LHCN-M2 (cell line): ENCODE measurements around the gene OSBPL2. TPM values are rescaled to one million over a fixed set of nuclear protein-coding genes. Genes with fewer than 3 reads are reported as not detected.

ENCODE experiments used
- DNase-seq: peaks from one replicate; pipeline ENCODE4 v3.0.0-alpha.2; 2012; ENCODE audit warnings: low read depth
- total RNA-seq: library from RNA; depleted of rRNA; stranded (reverse); fragments of >200 nt; gene quantifications from 2 replicates; pipeline ENCODE4 v1.2.3, GENCODE V29; 2014

OSBPL2 gene
- total RNA-seq, 1 experiment from 2014 or later = 12.7 TPM

DNA sequence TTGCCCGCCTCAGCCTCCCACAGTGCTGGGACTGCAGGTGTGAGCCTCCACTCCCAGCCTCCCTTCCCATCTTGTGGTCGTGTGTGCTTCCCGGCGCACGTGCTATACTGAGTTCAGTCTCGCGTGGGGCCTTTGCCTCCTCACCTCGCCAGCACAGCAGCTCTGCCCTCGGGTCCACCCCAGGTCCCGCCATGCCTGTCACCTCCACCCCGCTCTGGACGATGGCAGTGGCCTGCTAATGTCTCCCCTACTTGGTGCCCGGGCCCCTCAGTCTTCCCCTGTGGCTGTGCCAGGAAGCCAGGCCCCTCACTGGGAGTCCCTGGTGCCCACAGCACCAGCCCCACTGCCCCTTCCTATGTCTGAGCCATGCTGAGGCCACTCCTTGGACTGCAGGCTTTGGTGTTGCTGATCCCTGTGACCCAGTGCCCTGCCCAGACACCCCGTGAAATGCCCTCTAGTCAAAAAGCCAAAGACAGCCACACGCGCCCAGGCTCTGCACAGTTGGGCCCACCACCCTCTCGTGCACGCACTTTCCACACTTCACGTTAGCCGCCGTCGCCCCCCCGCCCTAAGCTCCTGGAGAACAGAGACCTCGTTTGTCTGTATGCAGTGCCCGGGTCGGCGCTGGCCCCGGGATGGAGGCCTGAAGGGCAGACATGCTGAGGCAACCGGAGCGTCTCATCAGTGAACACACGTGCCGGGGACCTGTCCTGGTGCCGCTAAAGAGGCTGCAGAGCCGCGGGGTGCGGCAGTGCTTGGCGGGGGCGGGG, 32.5 kb upstream of the OSBPL2 start:
- DNase-seq = no peak

DNA sequence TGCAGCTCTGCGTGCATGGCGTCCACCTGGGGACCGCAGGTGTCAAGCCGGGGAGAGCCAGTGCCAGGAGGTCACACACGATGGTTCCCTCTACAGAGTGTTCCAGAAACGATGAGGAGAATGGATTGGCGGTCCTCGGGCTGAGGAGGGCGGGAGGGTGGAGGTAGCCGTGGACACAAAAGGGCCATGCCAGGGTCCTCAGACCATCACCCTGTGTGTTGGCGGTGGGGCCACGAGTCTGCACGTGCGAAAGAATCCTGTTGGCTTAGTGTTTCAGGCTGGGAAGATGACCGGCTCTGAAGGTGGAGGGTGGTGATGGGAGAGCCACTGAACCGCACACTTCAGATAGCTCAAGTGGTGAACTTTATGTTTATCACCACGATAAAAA, 31.9 kb upstream of the OSBPL2 start:
- DNase-seq = no peak

DNA sequence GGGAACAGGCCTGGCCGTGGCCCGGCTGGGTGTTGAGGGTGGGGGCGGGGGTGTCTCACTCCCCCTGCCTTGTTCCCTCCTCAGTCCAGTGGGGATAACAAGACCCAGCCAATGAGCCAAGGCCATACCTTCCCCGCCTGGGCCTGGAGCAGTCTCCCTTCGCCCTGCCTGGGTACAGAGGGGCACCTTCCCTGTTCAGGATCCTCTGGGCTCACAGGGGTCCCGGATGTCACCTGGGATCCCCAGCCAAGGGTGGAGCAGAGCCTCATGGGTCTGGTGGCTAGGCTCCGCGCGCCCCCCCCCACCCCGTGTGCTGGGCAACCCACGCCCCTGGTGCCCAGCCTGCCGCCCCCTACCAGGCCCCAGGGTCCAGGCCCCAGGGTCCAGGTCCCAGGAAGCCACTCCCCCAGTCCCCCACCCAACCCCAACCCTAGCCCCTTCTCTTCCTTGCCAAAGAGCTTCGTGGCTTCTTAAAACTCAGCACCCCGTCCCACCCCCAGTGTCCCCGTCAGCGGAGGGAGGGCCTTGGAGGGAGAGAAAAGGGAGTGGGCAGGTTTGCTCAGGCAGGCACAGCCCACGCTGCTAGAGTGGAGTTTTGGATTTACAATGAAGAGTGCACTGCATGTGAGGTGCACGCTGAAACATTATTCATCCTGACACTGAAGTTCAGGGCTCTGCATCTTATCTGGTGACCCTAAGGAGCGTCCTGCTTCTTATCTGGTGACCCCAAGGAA, 30.1 kb upstream of the OSBPL2 start:
- DNase-seq = no peak

DNA sequence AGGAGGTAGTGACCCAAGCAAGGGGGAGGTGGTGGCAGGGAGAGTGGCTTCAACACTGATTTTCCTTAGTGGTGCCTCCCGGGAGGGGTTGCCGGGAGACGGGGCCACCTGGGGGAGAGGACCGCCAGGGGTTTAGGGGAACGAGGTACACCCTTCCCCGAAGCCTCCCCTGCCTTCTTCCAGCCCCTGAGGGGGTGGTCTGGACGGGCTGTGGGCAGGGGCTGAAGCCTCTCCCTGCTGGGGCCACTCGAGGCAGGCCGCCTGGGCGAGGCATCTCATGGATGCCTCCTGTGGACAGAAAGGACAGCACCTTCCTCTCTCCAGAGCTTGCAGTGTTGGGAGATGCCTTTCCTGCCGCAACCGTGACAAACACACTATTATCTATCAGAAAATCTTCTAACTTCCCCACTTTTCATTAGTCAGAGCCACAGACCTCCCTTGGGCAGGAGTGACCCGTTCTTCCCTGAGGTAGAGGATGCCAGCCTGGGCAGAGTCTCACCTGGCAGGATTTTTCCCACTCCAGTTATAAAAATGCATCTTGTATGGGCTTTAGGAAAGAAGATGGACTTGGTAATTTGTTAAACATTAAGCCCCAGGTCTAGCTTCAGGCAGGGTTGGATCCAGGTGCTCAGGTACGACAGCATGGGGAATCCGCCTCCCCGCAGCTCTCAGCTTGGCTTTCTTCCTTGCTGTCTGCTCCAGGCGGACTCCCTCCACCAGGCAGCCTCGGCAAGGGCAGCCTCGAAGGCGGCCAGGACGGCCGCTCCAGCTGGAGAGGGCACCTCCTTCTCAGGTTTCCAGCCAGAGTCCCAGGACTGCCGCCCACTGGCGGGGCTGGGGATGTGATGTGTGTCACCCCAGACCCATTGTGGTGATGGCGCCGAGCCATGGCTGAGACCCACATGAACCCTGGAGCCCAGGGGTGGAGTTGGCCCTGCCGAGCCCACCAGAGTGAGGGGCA, 29.2 kb upstream of the OSBPL2 start:
- DNase-seq = no peak

DNA sequence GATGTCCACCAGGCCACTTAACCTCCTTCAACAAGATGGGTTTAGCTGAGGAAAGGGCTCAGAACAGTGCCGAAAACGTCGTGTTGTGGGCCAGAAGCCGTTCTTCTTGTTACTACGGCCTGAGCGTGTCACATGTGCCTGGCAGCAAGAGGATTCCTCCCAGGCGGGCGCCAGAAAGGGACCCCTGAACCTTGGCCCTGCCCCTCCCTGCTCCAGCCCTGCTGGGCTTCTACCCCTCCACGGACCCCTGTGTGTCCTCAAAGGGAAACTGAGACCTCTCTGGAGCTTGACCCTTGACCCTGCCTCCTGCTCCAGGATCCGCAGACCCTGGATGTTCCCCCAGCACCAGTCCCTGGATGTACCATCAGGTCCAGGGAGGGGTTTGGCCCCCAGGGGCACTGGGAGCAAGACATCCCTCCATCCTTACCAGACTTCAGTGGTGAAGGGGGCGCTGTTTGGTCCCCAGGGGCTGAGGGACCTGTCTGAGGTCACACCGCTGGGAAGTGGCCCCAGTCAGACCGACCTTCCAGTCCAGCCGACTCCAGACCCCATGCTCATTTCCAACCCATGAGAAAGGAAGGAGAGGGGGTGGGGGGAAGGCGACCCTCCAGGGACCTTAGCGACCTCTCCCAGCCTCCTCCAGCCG, 28.3 kb upstream of the OSBPL2 start:
- DNase-seq = no peak

DNA sequence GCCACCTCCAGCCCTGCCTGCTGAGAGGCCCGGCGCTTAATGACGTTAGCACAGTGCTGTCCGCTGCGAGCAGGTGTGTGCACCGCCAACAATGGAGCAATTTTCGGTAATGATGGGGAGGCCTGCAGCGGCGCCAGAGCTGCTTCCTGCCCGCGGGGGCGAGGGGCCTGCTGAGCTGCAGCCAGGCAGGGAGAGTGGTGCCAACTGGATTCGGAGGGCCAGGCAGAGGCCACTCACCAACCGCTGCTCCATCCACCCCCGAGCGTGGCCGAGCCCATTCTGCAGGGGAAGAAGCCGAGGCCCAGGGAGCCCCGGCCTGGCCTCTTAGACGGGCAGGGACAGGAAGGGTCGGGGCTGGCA, 27.8 kb upstream of the OSBPL2 start:
- DNase-seq = no peak

DNA sequence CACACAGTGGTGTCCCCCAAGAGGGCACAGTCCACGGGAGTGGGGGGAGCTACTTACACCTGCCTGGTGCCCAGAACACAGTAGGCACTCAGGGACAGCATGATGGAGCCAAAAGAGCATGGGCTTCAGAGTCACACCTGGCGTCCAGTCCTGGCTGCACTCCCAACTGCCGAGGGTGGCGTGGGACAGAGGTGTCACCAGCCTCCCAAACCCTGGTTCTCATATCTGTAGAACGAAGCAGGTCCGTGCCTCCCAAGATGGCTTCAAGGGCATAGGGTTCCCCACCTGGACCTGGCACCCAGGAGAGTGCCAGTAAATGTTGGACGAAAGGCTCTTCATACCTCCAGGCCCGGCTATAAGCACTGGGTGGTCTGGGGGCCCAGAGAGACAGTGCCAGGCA, 27.1 kb upstream of the OSBPL2 start:
- no peak for DNase-seq

DNA sequence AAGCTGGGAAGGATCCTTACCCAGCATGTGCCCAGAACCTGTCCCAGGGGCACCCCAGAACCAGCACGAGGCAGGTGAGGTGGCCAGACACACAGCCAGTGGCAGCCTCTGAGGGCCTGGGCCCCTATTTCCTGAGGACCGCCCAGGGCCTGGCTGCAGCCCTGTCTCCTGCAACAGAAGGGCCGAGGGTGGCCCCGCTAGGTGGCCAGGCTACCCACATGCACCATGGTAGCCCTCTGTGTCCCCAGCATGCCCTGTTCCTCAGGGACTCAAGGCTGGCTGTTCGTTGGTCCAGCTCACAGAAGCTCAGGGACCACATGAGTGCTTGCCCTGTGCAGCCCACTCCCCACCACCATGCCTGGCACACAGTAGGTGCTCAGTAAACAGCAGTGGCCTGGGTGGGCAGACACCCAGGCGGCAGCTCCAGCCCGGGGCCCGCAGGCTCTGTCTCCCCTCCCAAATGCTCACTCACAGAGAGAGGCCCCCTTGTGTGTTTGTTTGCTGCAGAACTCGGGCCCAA, 26.5 kb upstream of the OSBPL2 start:
- no peak for DNase-seq

DNA sequence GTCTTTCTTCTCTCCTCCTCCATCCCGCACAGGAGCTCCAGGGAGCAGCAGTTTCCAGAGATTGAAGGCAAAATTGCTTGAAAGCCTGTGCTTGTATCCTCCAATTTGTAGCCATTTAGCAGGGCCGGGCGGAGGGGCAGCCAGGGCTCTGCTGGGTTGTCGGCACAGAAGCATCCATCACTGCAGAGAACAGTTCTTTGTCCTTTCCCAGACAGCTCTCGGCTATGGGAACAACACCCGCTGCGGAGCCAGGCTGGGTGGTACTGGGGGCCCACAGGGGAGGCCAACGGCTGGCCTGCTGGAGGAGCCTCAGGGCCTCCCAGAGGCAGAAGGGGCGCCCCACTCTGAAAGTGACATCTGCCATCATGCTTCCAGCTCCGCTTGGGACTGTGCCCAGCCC, 26.0 kb upstream of the OSBPL2 start:
- no peak for DNase-seq

DNA sequence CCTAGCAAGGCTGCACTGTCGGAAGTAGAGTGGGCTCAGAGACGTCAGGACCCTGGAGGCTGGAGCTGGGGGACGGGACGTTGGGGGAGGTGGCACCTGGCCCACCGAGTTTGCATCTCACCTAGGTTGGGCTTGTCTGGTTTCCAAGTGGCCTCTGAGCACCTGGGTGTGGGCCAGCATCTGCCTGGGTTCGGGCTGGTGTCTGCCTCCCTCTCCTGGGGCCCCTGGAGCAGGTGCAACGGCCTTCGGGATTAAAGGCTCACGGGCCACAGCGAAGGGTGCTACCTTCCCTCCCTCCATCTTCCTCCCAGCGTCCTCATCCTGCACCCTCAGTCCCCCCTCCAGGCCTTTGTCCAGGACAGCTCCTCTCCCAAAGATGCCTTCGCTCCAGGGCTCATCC, 24.3 kb upstream of the OSBPL2 start:
- DNase-seq = no peak

DNA sequence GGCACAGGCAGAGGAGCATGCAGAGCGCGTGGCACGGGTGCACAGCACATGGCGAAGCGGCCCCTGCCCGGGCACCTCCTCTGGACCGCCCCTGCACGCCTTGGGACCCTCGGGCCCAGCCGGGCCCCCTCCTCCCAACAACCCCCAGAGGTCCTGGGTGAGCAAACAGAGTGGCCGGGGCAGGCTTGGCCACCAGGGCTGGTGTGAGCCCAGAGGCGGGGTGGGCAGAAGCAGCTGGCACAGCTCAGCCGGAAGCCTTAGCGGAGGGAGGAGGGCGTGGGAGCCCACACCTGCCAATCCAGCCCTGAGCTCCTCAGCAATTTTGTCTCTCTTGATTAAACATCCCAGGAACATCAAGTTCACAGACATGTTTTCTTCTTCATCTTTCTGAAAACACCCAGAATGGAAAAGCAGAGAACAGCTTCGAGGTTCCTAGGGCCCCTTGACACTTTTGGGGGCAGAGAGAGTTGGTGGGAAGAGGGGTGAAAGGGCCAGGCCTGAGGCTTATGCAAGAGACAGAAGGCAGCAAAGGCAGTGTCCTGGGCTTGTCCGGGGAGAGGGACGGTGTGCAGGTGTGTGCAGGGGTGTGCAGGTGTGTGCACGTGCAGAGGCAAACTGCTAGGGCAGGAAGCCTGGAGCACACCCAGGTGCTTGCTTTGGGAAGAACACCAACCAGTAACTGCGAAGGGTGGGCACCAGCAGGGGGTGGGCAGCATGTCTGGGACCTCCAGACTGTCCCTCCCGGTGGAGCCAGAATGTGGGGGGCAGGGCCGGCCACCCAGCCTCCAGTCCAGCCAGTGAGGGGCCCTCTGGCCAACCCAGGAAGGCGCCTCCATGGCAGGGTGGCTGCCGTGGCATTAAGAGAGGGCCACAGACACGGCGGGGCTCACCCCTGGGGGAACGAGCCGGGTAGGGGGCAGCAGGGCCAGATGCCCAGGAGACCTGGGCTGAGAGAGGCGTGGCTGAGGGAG, 23.0 kb upstream of the OSBPL2 start:
- no peak for DNase-seq

DNA sequence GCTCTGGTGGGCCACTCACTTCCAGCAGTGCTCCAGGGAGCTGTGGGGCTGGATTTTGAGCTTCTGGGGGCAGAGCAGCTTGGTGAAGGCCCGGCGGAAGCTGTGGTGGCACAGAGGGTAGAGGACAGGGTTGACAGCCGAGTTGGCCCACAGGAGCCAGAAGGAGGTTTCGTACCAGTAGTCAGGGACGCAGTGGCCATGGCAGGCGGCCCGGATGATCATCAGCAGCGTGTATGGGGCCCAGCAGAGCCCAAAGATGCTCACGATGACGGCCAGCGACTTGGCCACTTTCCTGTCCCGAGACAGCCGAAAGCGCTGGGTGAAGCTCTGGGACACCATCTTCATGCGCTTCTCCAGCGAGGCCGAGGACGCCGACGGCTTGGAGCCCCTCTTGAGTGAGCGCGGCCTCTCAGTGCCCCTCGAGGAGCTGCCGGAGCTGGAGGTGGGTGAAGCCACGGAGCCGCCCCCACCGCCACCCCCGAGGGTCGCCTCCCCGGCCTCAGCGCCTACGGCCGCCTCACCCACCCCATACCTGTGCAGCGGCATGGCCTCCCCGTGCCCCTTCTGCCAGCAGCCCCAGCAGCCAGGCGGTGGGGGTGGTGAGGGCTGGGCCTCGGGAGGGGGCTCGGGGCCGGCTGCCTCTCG, 22.2 kb upstream of the OSBPL2 start:
- no peak for DNase-seq

DNA sequence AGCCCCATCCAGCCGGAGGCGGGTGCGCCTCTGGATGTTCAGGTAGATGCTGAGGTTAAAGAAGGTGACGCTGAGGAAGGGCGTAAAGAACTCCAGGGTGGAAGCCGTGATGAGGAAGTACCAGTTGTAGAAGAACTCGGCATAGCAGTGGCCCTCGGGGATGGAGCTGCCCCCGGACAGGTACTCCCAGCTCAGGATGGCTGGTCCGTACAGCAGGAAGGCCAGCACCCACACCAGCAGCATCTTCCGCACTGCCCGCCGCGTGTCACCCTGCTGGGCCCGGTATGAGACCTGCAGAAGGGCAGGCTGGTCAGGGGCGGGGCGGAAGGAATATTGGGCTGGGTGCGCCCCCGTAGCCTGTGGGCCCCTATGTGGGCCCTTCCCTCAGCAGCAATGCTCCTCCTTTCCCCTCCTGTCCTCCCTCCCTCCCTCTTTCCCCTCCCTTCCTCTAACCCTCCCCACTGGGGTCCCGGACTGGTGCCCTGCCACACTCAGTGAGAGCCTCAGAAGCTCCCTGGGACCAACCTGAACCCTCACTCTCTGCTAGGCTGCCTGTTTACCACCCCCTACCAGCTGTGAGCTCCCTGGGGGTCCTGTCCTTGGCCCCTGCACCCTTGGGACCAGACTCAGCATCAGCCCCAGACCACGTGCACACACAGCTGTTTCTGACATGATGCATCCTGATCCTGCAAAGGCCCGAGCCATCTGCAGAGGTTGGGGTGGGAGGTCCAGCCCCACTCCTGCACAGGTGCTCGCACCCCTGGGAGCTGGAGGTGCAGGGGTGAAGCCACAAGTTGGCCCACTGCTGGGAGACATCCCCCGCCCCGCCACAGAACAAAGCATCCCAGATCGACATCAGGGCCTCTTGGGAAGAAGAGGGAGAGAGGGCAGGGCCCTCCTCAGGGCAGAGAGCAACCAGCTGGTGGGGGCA, 21.4 kb upstream of the OSBPL2 start:
- DNase-seq = peak; percentile 18

DNA sequence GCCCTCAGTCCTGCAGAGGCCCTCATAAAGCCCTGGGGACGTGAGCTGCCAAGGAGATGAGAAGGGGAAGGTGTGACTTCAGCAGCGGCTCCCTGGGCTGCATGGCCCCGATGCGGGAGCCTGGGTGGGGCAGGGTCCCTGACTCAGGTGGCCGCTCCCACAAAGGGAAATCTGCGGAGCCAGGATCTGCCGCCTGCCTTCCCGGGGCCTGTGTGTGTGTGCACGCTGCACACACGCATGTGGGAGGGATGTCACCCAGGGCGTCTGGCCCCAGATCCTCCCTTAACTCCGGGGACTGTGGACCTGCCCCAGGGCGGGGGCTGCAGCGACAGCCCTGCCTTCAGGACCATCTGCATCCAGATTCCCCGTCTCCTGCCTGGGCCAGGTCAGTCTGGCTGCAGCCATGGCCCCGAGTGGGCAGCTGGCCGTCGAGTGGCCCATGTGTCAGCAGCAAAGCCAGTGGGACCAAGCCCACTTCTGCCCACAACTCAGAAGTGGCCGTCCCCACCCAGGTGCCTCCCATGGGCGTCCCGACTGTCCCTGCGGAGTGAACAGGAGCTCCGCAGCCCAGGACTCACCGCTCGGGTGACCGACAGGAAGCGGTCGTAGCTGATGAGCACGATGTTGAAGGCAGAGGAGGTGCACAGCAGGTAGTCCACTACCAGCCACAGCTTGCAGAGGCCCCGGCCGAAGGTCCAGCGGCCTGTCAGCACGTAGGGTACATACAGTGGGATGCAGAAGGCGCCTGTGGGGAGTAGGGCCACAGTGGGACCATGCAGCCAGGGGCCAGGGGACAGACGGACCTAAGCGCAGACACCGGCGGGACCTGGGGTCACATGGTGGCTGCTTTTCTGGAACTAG, 20.2 kb upstream of the OSBPL2 start:
- no peak for DNase-seq

DNA sequence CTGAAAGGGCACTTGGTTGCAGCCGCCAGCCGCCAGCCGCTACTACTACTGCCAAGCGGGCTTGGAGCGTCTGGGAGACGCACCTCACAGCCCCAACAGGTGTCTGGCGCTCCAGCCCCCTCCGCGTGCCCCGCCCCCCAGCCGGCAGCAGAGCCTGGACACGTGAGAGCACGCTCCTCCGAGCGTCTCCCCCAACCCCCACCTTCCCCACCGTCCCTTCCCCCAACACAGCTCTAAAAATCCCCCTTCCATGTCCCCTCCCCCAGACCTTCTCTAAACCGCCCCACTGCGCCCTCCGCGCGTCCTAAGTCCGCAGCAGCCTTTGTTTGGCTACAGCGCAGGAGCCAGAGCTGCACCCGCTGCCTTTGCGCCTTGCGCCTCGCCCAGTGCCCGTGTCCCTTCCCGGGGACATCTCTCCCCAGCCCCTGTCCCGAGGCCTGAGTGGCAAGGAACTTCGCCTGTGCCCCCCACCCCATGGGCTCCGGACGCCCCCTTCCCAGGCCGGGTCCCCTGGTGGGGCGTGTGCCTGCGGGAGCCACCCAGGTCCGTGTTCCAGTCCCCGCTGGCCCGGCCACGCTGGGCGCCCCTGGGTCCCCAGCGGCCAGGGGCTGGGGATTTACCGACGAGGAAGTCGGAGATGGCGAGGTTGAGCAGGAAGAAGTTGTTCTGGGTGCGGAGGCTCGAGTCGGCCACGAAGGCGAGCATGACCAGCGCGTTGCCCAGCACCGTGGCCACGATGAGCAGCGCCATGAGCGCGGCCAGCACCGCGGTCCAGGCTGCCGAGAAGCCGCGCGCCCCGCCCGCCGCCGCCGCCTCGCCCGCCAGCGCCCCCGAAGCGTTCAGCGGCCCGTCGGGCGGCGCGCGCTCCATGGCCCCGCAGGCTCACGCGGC, 19.0 kb upstream of the OSBPL2 start:
- DNase-seq = no peak

DNA sequence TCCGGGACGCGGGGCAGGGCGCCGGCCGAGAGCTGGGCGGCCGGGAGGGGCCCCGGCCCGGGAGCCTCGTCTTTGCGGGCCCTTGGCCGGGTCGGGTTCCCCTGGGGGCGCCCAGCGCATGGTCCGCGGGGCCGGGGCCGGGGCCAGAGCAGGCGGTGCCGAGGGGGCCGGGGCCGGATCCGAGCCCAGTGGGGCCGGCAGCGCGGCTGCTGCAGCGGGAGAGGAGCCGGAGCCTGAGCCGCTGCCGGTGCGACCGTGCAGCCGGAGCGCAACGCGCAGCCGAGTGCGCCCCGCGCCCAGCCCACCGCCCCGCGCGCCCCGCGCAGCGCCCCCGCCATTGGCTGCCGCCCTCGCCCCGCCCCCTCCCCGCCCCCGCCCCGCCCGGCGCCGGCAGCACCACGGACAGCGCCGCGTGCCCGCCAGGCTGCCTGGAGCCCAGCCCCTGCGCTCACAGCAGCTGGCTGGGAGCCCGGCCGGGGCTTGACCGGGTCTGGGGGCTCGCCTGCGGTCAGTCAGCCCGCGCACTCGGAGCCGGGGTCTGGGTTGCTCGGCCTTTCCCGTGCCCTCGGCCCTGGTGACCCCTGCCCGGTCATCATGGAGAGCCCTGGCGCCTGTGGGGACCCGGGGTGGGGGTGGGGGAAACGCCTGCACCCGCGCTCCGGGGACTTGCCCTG, 18.2 kb upstream of the OSBPL2 start, which contains the start of gene HRH3:
HRH3 (minus strand) TSS at position 287 of the 674 bp plus-strand sequence. CDS start 308 bp downstream, outside the sequence.
- DNase-seq = no peak
